HepG2 (cell line): ENCODE measurements around the gene RFX2. TPM values are rescaled to one million over a fixed set of nuclear protein-coding genes. Genes with fewer than 3 reads are reported as not detected.

Source experiments
- ATAC-seq: fragments of 200-7000 bp; cut with Tn5 transposase; 3 replicates; pipeline ENCODE4 v1.9.1; 2020; ENCODE audit warnings: mild to moderate bottlenecking, moderate library complexity
- BruUV-seq: library from RNA; stranded (reverse); fragments of 400-500 nt; replicated peaks from 2 replicates; lab custom pipeline; 2021; lab: Mats Ljungman, UMichigan
- CTCF ChIA-PET: fragments of 300-600 bp; formaldehyde crosslinking; extraction: SDS; loops from one replicate; lab custom pipeline; 2021; ENCODE audit warnings: low total read pairs, inconsistent platforms, low intra/inter-chr PET ratio; lab: Yijun Ruan, JAX
- POLR2A ChIA-PET: fragments of 350-600 bp; sonication (Branson Sonifier 250); formaldehyde crosslinking; loops from one replicate; lab custom pipeline; 2020; ENCODE audit warnings: antibody characterized with exemption, inconsistent platforms; lab: Yijun Ruan, JAX
- DNase-seq: peaks from one replicate; pipeline ENCODE4 v3.0.0-alpha.2; 2015; ENCODE audit warnings: low spot score
- FAIRE-seq: peaks from 3 replicates; lab custom pipeline; 2011; peaks lifted over from hg19 to GRCh38; lab: Jason Lieb, UNC
- H2AFZ ChIP-seq: one replicate; pipeline ENCODE4 v1.6.1; 2011; ENCODE audit warnings: low read length, inconsistent platforms
- H3K27ac ChIP-seq: fragments of 300-600 bp; 3 replicates; pipeline ENCODE4 v1.8.0; 2011; ENCODE audit warnings: mixed run types, mild to moderate bottlenecking, mixed read lengths, low read length, inconsistent platforms; ENCODE audit not compliant: insufficient read depth; ENCODE audit errors: extremely low read length
- H3K27me3 ChIP-seq, 2 experiments: fragments of 200-600 bp in 1 of 2; 2 replicates in 1 of 2; 3 replicates in 1 of 2; pipeline versions ENCODE4 v1.6.0 to v1.8.0; 2011; ENCODE audit warnings: low read length in 2 of 2, mild to moderate bottlenecking in 2 of 2, moderate library complexity in 2 of 2, inconsistent platforms in 1 of 2; ENCODE audit not compliant: insufficient read depth in 2 of 2, control insufficient read depth in 1 of 2
- H3K36me3 ChIP-seq, 2 experiments: fragments of 200-600 bp in 1 of 2; replicated peaks in 1 of 2; 2 replicates in 1 of 2; 3 replicates in 1 of 2; pipeline versions ENCODE4 v1.5.1 to v1.8.0; 2011; ENCODE audit warnings: low read length in 2 of 2, inconsistent platforms in 1 of 2; ENCODE audit not compliant: insufficient read depth in 2 of 2, control insufficient read depth in 1 of 2
- H3K4me1 ChIP-seq: 2 replicates; pipeline ENCODE4 v1.5.1; 2012; ENCODE audit warnings: low read length, inconsistent platforms; ENCODE audit not compliant: insufficient read depth
- H3K4me2 ChIP-seq: 2 replicates; pipeline ENCODE4 v1.6.0; 2011; ENCODE audit warnings: low read depth, low read length, inconsistent platforms
- H3K4me3 ChIP-seq, 3 experiments: fragments of 200-600 bp in 1 of 3; sonication (generic), shearing (Covaris generic) in 1 of 3; replicated peaks in 1 of 3; 2 replicates each; pipeline ENCODE4 v1.5.1; 2011 to 2016; ENCODE audit warnings: low read length in 3 of 3, inconsistent platforms in 2 of 3, low read depth in 2 of 3, mild to moderate bottlenecking in 2 of 3, control low read depth in 1 of 3, mixed read lengths in 1 of 3; ENCODE audit not compliant: insufficient read depth in 1 of 3
- H3K79me2 ChIP-seq: one replicate; pipeline ENCODE4 v1.6.1; 2011; ENCODE audit warnings: low read length, inconsistent platforms; ENCODE audit not compliant: insufficient read depth
- H3K9ac ChIP-seq: 2 replicates; pipeline ENCODE4 v1.6.0; 2011; ENCODE audit warnings: mild to moderate bottlenecking, low read depth, low read length, inconsistent platforms; ENCODE audit not compliant: insufficient read depth
- H3K9me3 ChIP-seq: 2 replicates; pipeline ENCODE4 v1.5.1; 2012; ENCODE audit warnings: mild to moderate bottlenecking, low read length
- H4K20me1 ChIP-seq: 2 replicates; pipeline ENCODE4 v1.6.0; 2011; ENCODE audit warnings: inconsistent platforms, mild to moderate bottlenecking, low read length, moderate library complexity; ENCODE audit not compliant: insufficient read depth
- ARID3A ChIP-seq: IDR thresholded peaks from 2 replicates; pipeline ENCODE4 v1.6.1; 2012; ENCODE audit warnings: low read depth, low read length, improper control_type of control experiment
- CEBPG ChIP-seq: IDR thresholded peaks from 2 replicates; pipeline ENCODE4 v1.6.1; 2016
- ELF3 ChIP-seq: IDR thresholded peaks from 2 replicates; pipeline ENCODE4 v1.6.1; 2016; ENCODE audit warnings: missing genetic modification reagents, missing compliant biosample characterization
- HOXA7 ChIP-seq: sonication (generic); formaldehyde crosslinking; IDR thresholded peaks from 2 replicates; pipeline ENCODE4 v1.8.1; 2022; ENCODE audit warnings: mild to moderate bottlenecking, missing genetic modification reagents, moderate library complexity
- MAFG ChIP-seq: sonication (generic); formaldehyde crosslinking; IDR thresholded peaks from 2 replicates; pipeline ENCODE4 v1.5.1; 2020; ENCODE audit warnings: mild to moderate bottlenecking, missing genetic modification reagents
- MEF2D ChIP-seq: sonication (generic); formaldehyde crosslinking; IDR thresholded peaks from 2 replicates; pipeline ENCODE4 v1.5.1; 2020; ENCODE audit warnings: mild to moderate bottlenecking, missing genetic modification reagents
- NFYB ChIP-seq: sonication (generic); formaldehyde crosslinking; IDR thresholded peaks from 2 replicates; pipeline ENCODE4 v1.4.0; 2020; ENCODE audit warnings: missing genetic modification reagents
- RFX1 ChIP-seq: fragments of 450-650 bp; IDR thresholded peaks from 2 replicates; pipeline ENCODE4 v1.6.1; 2017
- RNF2 ChIP-seq: fragments of 450-650 bp; conservative IDR thresholded peaks from 2 replicates; pipeline ENCODE4 v1.6.1; 2016; ENCODE audit warnings: low read depth
- SIN3B ChIP-seq: fragments of 150-350 bp; IDR thresholded peaks from 2 replicates; pipeline ENCODE4 v1.6.1; 2014; ENCODE audit warnings: low read length
- SOX5 ChIP-seq: IDR thresholded peaks from 2 replicates; pipeline ENCODE4 v1.6.1; 2016; ENCODE audit warnings: borderline replicate concordance
- SOX6 ChIP-seq, 2 experiments: fragments of 450-650 bp in 1 of 2; sonication (generic) in 1 of 2; formaldehyde crosslinking in 1 of 2; IDR thresholded peaks; 2 replicates each; pipeline versions ENCODE4 v1.4.0 to v1.6.1; 2017 to 2020; ENCODE audit warnings: antibody characterized with exemption in 1 of 2, mild to moderate bottlenecking in 1 of 2, missing genetic modification reagents in 1 of 2
- TFDP1 ChIP-seq: IDR thresholded peaks from 2 replicates; pipeline ENCODE4 v1.6.1; 2016; ENCODE audit warnings: missing compliant biosample characterization, missing genetic modification reagents, borderline replicate concordance
- ZFP36 ChIP-seq: fragments of 150-350 bp; IDR thresholded peaks from 2 replicates; pipeline ENCODE4 v1.6.1; 2018; ENCODE audit warnings: borderline replicate concordance, low read length, low read depth; ENCODE audit not compliant: partially characterized antibody
- ZNF292 ChIP-seq: sonication (generic); formaldehyde crosslinking; IDR thresholded peaks from 2 replicates; pipeline ENCODE4 v1.8.1; 2022; ENCODE audit warnings: mild to moderate bottlenecking, low read depth, missing genetic modification reagents, borderline replicate concordance
- ZNF616 ChIP-seq: sonication (generic); formaldehyde crosslinking; IDR thresholded peaks from 2 replicates; pipeline ENCODE4 v1.5.0; 2020; ENCODE audit warnings: low read depth, mild to moderate bottlenecking, missing genetic modification reagents
- ZNF687 ChIP-seq: sonication (generic); formaldehyde crosslinking; IDR thresholded peaks from 2 replicates; pipeline ENCODE4 v1.5.1; 2020; ENCODE audit warnings: mild to moderate bottlenecking, missing genetic modification reagents, moderate library complexity
- WGBS: methylation state at CpG from one replicate; pipeline ENCODE4 v1.1.6; 2017; ENCODE audit warnings: low lambda C conversion rate; 5-methylcytosine and 5-hydroxymethylcytosine counted together
- in situ Hi-C: cut with HindIII; loops from 2 replicates; pipeline ENCODE4 v1.10.0; 2017; ENCODE audit warnings: low pct_unique_long_range_greater_than_20kb; ENCODE audit not compliant: extremely low pct_ligation_motif_present
- intact Hi-C: fragments of 100-400 bp; cut with micrococcal nuclease; formaldehyde crosslinking; loops from one replicate; pipeline ENCODE4 v1.10.0; 2022; ENCODE audit not compliant: unreplicated experiment
- polyA plus RNA-seq, 8 experiments: library from polyadenylated mRNA; depleted of rRNA in 3 of 8; stranded (reverse) in 7 of 8; unstranded in 1 of 8; fragments of >200 nt; fragmentation: Illumina TruSeq in 4 of 8; extraction: Trizol in 4 of 8; gene quantifications; 2 replicates each; pipeline versions ENCODE4 v1.2.1 to v1.2.3, GENCODE V29; 2011 to 2016; ENCODE audit warnings: low read depth in 4 of 8, missing spikeins in 1 of 8, mixed read lengths in 1 of 8; ENCODE audit not compliant: insufficient read depth in 1 of 8
- total RNA-seq, 5 experiments: library from RNA; depleted of rRNA; stranded (reverse); fragments of >200 nt; fragmentation: Illumina TruSeq; extraction: Trizol; gene quantifications; 2 replicates each; pipeline ENCODE4 v1.2.3, GENCODE V29; 2016; ENCODE audit warnings: low read depth in 1 of 5

Gene RFX2
- total and polyA plus RNA-seq, 2 of the 13 experiments (the other 11 are each of a cell fraction or from before 2014, with no cell fraction given), result 2.8 to 3.3 TPM

- peak; percentile 75 for ATAC-seq
- Histone ChIP-seq H3K4me3 (peak overlapping the region in 1 of 3 experiments; percentile 25; a peak in 1 of 6 replicates), H3K36me3 (no peaks in the 10 kb centered on the region), H3K4me1 (peaks cover 24% of the 10 kb centered on the region), H4K20me1 (no peaks in the 10 kb centered on the region), H2AFZ (no peak overlapping the region), H3K79me2 (no peaks in the 10 kb centered on the region), H3K27ac (peak overlapping the region; percentile 29), H3K4me2 (peak overlapping the region; percentile 60), H3K9ac (peak overlapping the region; percentile 71), H3K27me3 (no peaks in the 10 kb centered on the region), H3K9me3 (no peaks in the 10 kb centered on the region)
- DNase-seq, result peak; percentile 77
- 30% methylated on average over 26 of the region's 28 CpGs for WGBS
- in situ Hi-C loops (no loop called here), intact Hi-C loops (no loop called here)
- no TSS peak for BruUV-seq
- FAIRE-seq, result no peak
- ChIA-PET POLR2A (interaction anchor here (1.9 kb wide), 1 partner anchor 54 kb away, joined by 4 read pairs; no protein-coding TSS in a partner anchor), CTCF (interaction anchor here (1.4 kb wide), 1 partner anchor 9 kb away, joined by 3 read pairs; no protein-coding TSS in a partner anchor)
- 0 out of 2 replicates have a peak, but pooled peaks have one; percentile 25 for TF ChIP-seq ARID3A
- 0 out of 2 replicates have a peak, but pooled peaks have one; percentile 33 for TF ChIP-seq SOX5 (CRISPR knock-in tag)
- TF ChIP-seq SOX6 (IDR thresholded peaks at IDR 0.05), result no peak
- peak; percentile 26; the same call in 1 of the 2 replicates for TF ChIP-seq SOX6 (CRISPR knock-in tag; IDR thresholded peaks at IDR 0.05)
- peak; percentile 60 for TF ChIP-seq NFYB
- TF ChIP-seq MAFG, result no peak
- no peak for TF ChIP-seq HOXA7 (CRISPR knock-in tag)
- no peak for TF ChIP-seq MEF2D (CRISPR knock-in tag)
- TF ChIP-seq ZNF687, result peak; percentile 35; the same call in 1 of the 2 replicates
- TF ChIP-seq ELF3 (CRISPR knock-in tag), result peak; percentile 37
- no peak for TF ChIP-seq ZNF616
- TF ChIP-seq ZFP36, result no peak
- TF ChIP-seq ZNF292 (CRISPR knock-in tag), result no peak
- peak; percentile 56 for TF ChIP-seq CEBPG (CRISPR knock-in tag)
- peak; percentile 38; the same call in 1 of the 2 replicates for TF ChIP-seq TFDP1
- peak; percentile 69 for TF ChIP-seq RFX1
- TF ChIP-seq SIN3B, result no peak
- TF ChIP-seq RNF2, result peak; percentile 39; the same call in 1 of the 2 replicates
Measured at GRCh38 chr19:6056801-6057650, 53.3 kb downstream of the RFX2 start.
